Measurements from ENCODE around the gene SDC1. TPM values are rescaled to one million over a fixed set of nuclear protein-coding genes. Genes with fewer than 3 reads are reported as not detected.
"Not testable (repeated sequence)": the region's sequence is repeated elsewhere in the genome, so short reads cannot be mapped to it uniquely, and the experiment has no call there.

SDC1 gene
- total RNA-seq, result 0.59 and 0.62 TPM in 2 replicates

DNA sequence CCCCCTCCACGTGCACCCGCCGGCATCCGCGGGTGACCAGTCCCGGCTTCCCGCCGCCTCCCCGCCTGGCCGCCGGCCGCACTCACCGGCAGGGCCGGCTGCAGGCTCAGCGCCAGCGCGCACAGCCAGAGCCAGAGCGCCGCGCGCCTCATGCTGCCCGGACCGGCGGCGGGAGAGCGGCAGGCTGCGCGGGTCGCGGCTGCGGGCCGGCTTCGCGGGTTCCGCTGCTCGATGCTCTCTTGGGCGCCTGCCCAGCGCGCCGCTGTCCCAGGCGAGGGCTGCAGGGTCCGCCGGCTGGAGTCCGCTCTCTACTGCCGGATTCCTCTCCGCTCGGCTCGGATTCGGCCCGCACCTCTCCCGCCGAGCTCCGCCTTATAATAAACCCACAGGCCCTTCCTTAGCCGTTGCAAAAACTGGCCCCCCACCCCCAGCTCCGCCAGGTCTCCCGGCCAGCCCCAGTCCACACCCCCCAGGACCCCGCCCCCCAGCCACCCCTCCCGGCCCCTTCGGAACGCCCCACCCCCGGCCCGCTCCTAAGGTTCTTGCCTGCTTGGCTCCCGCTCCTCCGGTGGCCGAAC lies at the start of gene SDC1:
SDC1 (minus strand) TSS at position 415 of the 578 bp plus-strand sequence; CDS start at position 152, 263 bp downstream.
- Mint-ChIP-seq H3K4me3 (ENCODE audit: low read depth) (peak within 1 kb of the TSS; percentile 64), H3K27me3 (ENCODE audit: low read depth) (peaks cover 59% of the 10 kb centered on the region), H3K36me3 (ENCODE audit: low read depth) (no peaks in the 10 kb centered on the region), H3K27ac (no peak within 1 kb of the TSS), H3K4me1 (ENCODE audit: low read depth) (peaks cover 4% of the 10 kb centered on the region), H3K9me3 (no peaks in the 10 kb centered on the region)
- DNase-seq (ENCODE audit: low spot score), result no peak
- intact Hi-C loops (cut with micrococcal nuclease), result loop anchor here (10.0 kb wide), 1 partner anchor 90 kb away; no protein-coding TSS in a partner anchor

- no peak overlapping the region for H3K4me3 Mint-ChIP-seq (ENCODE audit: low read depth)
- DNase-seq (ENCODE audit: low spot score), result no peak
- H3K27ac Mint-ChIP-seq, result no peak overlapping the region
- no peaks in the 10 kb centered on the region for H3K27me3 Mint-ChIP-seq (ENCODE audit: low read depth)
- H3K9me3 Mint-ChIP-seq, result no peaks in the 10 kb centered on the region
- peaks cover 41% of the 10 kb centered on the region for H3K36me3 Mint-ChIP-seq (ENCODE audit: low read depth)
- H3K4me1 Mint-ChIP-seq (ENCODE audit: low read depth), result peaks cover 3% of the 10 kb centered on the region
- intact Hi-C loops (cut with micrococcal nuclease), result no loop called here
Observed at GRCh38 chr2:20273042-20273441, 48.1 kb upstream of the SDC1 start.

DNA sequence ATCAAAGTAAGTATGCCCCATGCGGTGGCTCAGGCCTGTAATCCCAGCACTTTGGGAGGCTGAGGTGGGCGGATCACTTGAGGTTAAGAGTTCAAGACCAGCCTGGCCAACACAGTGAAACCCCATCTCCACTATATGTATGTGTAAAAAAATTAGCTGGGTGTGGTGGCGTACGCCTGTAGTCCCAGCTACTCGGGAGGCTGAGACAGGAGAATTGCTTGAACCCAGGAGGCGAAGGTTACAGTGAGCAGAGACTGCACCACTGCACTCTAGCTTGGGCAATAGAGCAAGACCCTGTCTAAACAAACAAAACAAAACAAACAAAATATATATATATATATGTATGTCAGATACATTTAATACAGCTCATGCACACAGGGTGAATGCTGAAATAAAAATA lies 43.4 kb upstream of the SDC1 start:
- H3K9me3 Mint-ChIP-seq; H3K4me3 Mint-ChIP-seq (ENCODE audit: low read depth); H3K27me3 Mint-ChIP-seq (ENCODE audit: low read depth); DNase-seq (ENCODE audit: low spot score); intact Hi-C loops (cut with micrococcal nuclease); H3K27ac Mint-ChIP-seq: not testable (repeated sequence)
- H3K4me1 Mint-ChIP-seq (ENCODE audit: low read depth), result peaks cover 14% of the 10 kb centered on the region
- H3K36me3 Mint-ChIP-seq (ENCODE audit: low read depth), result peaks cover 58% of the 10 kb centered on the region

DNA sequence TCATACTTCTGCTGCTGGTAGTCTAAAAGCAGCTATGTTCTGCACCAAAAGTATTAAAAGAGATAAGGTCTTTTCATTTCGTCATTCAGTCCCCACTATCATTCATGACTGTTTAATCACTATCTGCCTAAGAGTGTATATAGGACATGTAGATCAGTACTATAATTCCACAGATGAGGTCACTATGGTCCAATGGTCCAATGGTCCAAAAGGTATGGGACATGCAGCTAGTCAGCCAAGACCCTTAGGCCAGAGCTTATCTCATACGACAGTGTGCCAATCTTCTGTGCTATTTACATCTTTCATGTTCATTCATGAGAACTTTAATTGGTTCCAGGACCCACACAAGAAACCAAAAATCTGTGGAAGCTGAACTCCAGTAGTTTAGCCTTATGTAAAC lies 42.6 kb upstream of the SDC1 start:
- DNase-seq (ENCODE audit: low spot score), result no peak
- peaks cover 16% of the 10 kb centered on the region for H3K4me1 Mint-ChIP-seq (ENCODE audit: low read depth)
- H3K4me3 Mint-ChIP-seq (ENCODE audit: low read depth), result no peak overlapping the region
- H3K27me3 Mint-ChIP-seq (ENCODE audit: low read depth), result no peaks in the 10 kb centered on the region
- H3K27ac Mint-ChIP-seq, result no peak overlapping the region
- H3K9me3 Mint-ChIP-seq, result no peaks in the 10 kb centered on the region
- intact Hi-C loops (cut with micrococcal nuclease), result no loop called here
- H3K36me3 Mint-ChIP-seq (ENCODE audit: low read depth), result peaks cover 61% of the 10 kb centered on the region

GRCh38 chr2:20264629-20265028 lies 39.7 kb upstream of the SDC1 start:
- intact Hi-C loops (cut with micrococcal nuclease), result no loop called here
- no peaks in the 10 kb centered on the region for H3K27me3 Mint-ChIP-seq (ENCODE audit: low read depth)
- H3K27ac Mint-ChIP-seq, result no peak overlapping the region
- no peak for DNase-seq (ENCODE audit: low spot score)
- no peak overlapping the region for H3K4me3 Mint-ChIP-seq (ENCODE audit: low read depth)
- H3K9me3 Mint-ChIP-seq, result no peaks in the 10 kb centered on the region
- H3K36me3 Mint-ChIP-seq (ENCODE audit: low read depth), result peaks cover 57% of the 10 kb centered on the region
- H3K4me1 Mint-ChIP-seq (ENCODE audit: low read depth), result peaks cover 13% of the 10 kb centered on the region

DNA sequence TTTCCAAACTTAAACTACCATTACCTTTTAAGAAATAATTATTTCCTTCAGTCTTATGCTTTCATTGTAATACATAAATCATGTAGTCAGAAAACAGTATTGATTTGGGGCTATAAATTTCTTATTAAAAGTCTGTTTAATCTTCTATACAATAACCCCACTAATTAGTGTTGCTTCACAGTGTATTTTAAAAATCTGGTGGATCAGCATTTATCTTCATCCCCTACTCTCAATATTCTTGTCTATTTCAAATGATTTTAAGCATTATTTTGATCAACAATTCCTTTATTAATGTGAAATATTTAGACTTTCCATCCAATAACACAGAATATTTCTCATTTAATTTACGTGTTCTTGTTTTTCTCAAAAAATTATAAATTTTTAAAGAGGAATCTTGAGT lies 32.5 kb upstream of the SDC1 start:
- no peaks in the 10 kb centered on the region for H3K27me3 Mint-ChIP-seq (ENCODE audit: low read depth)
- DNase-seq (ENCODE audit: low spot score), result no peak
- intact Hi-C loops (cut with micrococcal nuclease), result no loop called here
- H3K36me3 Mint-ChIP-seq (ENCODE audit: low read depth), result peaks cover 50% of the 10 kb centered on the region
- H3K4me1 Mint-ChIP-seq (ENCODE audit: low read depth), result peaks cover 2% of the 10 kb centered on the region
- H3K4me3 Mint-ChIP-seq (ENCODE audit: low read depth), result no peak overlapping the region
- H3K9me3 Mint-ChIP-seq, result no peaks in the 10 kb centered on the region
- H3K27ac Mint-ChIP-seq, result no peak overlapping the region

- Mint-ChIP-seq H3K27ac (no peak overlapping the region), H3K4me1 (ENCODE audit: low read depth) (peaks cover 2% of the 10 kb centered on the region), H3K36me3 (ENCODE audit: low read depth) (peaks cover 60% of the 10 kb centered on the region), H3K4me3 (ENCODE audit: low read depth) (no peak overlapping the region), H3K9me3 (no peaks in the 10 kb centered on the region), H3K27me3 (ENCODE audit: low read depth) (no peaks in the 10 kb centered on the region)
- intact Hi-C loops (cut with micrococcal nuclease), result loop anchor here (5.0 kb wide), 1 partner anchor 38 kb away; no protein-coding TSS in a partner anchor
- no peak for DNase-seq (ENCODE audit: low spot score)
Observed at GRCh38 chr2:20254731-20255130, 29.8 kb upstream of the SDC1 start.

- no peaks in the 10 kb centered on the region for H3K27me3 Mint-ChIP-seq (ENCODE audit: low read depth)
- intact Hi-C loops (cut with micrococcal nuclease), result loop anchor here (5.0 kb wide), 1 partner anchor 42 kb away; no protein-coding TSS in a partner anchor
- no peak for DNase-seq (ENCODE audit: low spot score)
- H3K27ac Mint-ChIP-seq, result no peak overlapping the region
- H3K4me1 Mint-ChIP-seq (ENCODE audit: low read depth), result no peaks in the 10 kb centered on the region
- H3K36me3 Mint-ChIP-seq (ENCODE audit: low read depth), result peaks cover 76% of the 10 kb centered on the region
- H3K4me3 Mint-ChIP-seq (ENCODE audit: low read depth), result no peak overlapping the region
- H3K9me3 Mint-ChIP-seq, result no peaks in the 10 kb centered on the region
Observed at GRCh38 chr2:20250436-20250835, 25.5 kb upstream of the SDC1 start.

DNA sequence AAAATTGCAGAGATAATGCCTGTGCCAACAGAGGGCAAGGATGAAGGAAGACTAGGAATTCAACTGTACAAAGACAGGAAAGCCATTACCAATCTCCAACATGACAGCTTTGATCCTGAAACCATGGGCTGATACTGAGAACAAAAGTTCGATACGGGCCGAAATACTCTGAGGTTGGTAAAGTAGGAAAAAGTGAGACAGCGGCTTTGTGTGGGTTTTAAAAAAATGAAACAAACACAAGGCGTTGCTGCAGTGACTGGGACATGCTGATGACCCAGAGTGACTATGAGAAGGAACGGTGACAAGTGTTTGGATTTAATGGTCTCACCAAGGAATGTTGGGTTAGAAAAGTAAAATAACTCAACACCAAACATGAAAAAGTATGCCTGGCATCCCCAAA lies 24.2 kb upstream of the SDC1 start:
- intact Hi-C loops (cut with micrococcal nuclease), result no loop called here
- H3K27me3 Mint-ChIP-seq (ENCODE audit: low read depth), result no peaks in the 10 kb centered on the region
- no peak for DNase-seq (ENCODE audit: low spot score)
- no peaks in the 10 kb centered on the region for H3K9me3 Mint-ChIP-seq
- no peak overlapping the region for H3K4me3 Mint-ChIP-seq (ENCODE audit: low read depth)
- H3K4me1 Mint-ChIP-seq (ENCODE audit: low read depth), result no peaks in the 10 kb centered on the region
- H3K36me3 Mint-ChIP-seq (ENCODE audit: low read depth), result peaks cover 69% of the 10 kb centered on the region
- H3K27ac Mint-ChIP-seq, result no peak overlapping the region

DNA sequence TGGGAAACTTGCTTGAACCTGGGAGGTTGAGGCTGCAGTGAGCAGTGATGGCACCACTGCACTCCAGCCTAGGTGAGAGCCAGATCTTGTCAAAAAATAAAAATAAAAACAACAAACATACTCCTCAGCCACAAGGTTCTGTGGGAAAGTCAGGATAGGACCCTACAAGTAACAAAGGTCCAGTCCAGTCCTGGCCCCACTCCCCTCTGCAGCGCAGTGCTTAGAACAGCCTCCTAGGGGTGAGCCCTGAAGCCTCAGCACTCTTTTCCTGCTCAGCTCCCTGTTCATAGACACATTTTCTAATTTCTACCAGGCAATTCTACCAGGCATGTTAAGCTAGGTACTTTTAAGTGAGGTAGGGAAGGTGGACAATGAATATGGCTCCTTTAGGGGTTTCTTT lies 22.2 kb upstream of the SDC1 start:
- H3K4me1 Mint-ChIP-seq (ENCODE audit: low read depth), result no peaks in the 10 kb centered on the region
- no peaks in the 10 kb centered on the region for H3K9me3 Mint-ChIP-seq
- peaks cover 51% of the 10 kb centered on the region for H3K36me3 Mint-ChIP-seq (ENCODE audit: low read depth)
- no peak overlapping the region for H3K4me3 Mint-ChIP-seq (ENCODE audit: low read depth)
- no peaks in the 10 kb centered on the region for H3K27me3 Mint-ChIP-seq (ENCODE audit: low read depth)
- H3K27ac Mint-ChIP-seq, result no peak overlapping the region
- intact Hi-C loops (cut with micrococcal nuclease), result no loop called here
- DNase-seq (ENCODE audit: low spot score), result no peak

DNA sequence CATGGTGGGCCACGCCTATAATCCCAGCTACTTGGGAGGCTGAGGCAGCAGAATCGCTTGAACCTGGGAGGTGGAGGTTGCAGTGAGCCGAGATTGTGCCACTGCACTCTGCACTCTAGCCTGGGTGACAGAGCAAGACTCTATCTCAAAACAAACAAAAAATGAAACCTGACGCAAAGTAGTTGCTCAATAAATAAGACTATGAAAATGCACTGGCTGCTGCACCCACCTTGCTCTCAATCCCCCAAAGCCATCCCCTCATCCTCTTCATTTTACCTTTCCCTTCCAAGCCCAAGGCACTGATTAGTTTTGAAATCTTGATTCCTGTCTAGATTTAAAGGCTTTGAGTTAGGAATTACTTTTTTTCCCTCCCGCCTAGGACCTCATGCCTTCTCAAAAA lies 18.7 kb upstream of the SDC1 start:
- H3K4me1 Mint-ChIP-seq (ENCODE audit: low read depth); DNase-seq (ENCODE audit: low spot score); H3K27ac Mint-ChIP-seq; H3K4me3 Mint-ChIP-seq (ENCODE audit: low read depth); H3K9me3 Mint-ChIP-seq; H3K27me3 Mint-ChIP-seq (ENCODE audit: low read depth): not testable (repeated sequence)
- peaks cover 25% of the 10 kb centered on the region for H3K36me3 Mint-ChIP-seq (ENCODE audit: low read depth)
- intact Hi-C loops (cut with micrococcal nuclease), result loop anchor here (5.0 kb wide), 1 partner anchor 179 kb away; no protein-coding TSS in a partner anchor

DNA sequence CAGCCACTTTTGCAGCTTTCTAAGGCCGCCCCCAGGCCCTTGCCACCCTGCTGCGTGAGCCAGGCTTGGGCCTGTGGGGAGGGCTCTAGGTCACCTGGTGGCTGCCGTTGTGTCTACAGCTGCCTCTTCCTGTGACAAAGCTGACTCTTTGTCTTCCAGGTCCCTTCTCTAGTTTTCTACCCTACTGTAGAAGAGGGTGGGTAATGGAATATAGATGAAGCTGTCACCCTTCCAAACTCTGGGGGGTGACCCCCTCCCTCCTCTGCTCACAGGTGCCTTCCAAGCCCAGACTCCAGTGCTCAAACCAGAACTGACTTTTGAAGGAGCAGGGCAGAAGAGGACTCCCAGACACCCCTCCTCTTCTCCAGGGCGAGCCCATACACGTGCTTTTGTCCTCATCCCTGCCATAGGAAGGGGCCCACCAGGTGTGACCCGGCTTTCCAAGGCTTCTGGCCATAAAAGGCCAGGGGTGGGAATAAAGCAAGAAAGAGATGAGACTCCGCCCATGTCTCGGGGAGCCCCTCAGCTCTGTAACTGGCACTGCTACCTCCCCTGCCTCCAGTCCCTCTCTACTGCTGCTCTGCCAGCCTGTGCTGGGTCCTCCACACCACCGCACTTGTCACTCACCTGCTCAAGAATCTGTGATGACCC lies 17.9 kb upstream of the SDC1 start:
- DNase-seq (ENCODE audit: low spot score), result no peak
- no peaks in the 10 kb centered on the region for H3K4me1 Mint-ChIP-seq (ENCODE audit: low read depth)
- no peak overlapping the region for H3K4me3 Mint-ChIP-seq (ENCODE audit: low read depth)
- intact Hi-C loops (cut with micrococcal nuclease), result loop anchor here (5.0 kb wide), 1 partner anchor 179 kb away; no protein-coding TSS in a partner anchor
- H3K9me3 Mint-ChIP-seq, result no peaks in the 10 kb centered on the region
- peaks cover 18% of the 10 kb centered on the region for H3K36me3 Mint-ChIP-seq (ENCODE audit: low read depth)
- peaks cover 7% of the 10 kb centered on the region for H3K27me3 Mint-ChIP-seq (ENCODE audit: low read depth)
- H3K27ac Mint-ChIP-seq, result no peak overlapping the region

DNA sequence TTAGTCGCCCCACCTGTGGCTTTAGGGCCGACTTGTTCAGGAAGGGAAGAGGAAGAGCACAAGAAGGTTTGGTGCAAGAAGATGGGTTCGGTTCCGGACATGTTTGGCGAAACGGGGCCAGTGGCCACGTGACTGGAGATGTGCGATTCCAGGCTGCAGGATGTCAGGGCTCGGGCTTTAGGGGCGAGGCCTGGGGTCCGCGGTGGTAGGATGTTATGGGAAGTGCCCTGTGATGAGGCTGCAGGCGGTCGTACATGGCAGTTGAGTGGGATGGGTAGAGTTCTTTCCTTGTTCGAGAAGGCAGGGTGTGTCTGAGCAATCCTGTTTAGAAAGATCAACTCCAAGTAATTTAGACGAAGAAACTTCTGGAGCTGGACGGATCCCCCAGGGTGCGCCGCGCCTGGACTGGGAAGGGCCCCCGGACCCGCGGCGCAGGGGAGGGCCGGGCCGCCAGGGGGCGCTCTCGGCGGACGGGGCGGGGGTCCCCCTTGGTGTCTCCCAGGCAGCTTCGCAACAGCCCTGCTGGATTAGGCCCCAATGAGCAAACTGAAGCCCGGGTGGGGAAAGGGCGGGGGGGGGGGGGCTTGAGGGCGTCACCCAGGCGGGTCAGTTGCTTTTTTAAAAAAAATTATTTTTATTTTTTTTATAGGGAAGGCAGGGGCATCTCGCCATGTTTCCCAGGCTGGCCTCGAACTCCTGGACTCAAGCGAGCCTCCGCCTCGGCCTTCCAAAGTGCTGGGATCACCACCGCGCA lies 17.2 kb upstream of the SDC1 start:
- no peak overlapping the region for H3K27ac Mint-ChIP-seq

More for the DNA sequence above, 17.2 kb upstream of the SDC1 start:
- no peak for DNase-seq (ENCODE audit: low spot score)
- peaks cover 11% of the 10 kb centered on the region for H3K36me3 Mint-ChIP-seq (ENCODE audit: low read depth)
- no peaks in the 10 kb centered on the region for H3K9me3 Mint-ChIP-seq
- intact Hi-C loops (cut with micrococcal nuclease), result loop anchor here (5.0 kb wide), 1 partner anchor 180 kb away; no protein-coding TSS in a partner anchor
- no peaks in the 10 kb centered on the region for H3K4me1 Mint-ChIP-seq (ENCODE audit: low read depth)
- H3K27me3 Mint-ChIP-seq (ENCODE audit: low read depth), result peaks cover 14% of the 10 kb centered on the region
- H3K4me3 Mint-ChIP-seq (ENCODE audit: low read depth), result peak overlapping the region; percentile 39

Measured in activated T-helper 2 cell treated with anti-CD3 and anti-CD28 coated beads, Interferon-gamma antibody, Interleukin-2, Interleukin-4, amounts not matched to agents 10 μg/mL and 5 μg/mL and 100 μg/mL, durations not matched to agents 14 hours and 24 hours and 36 hours (primary cell).